IPS DF 4.7 (cell line): ENCODE results near the gene SYTL1.

ENCODE experiments used
- DNase-seq: peaks from one replicate; pipeline ENCODE4 v3.0.0-alpha.2; 2013; ENCODE audit warnings: low spot score; ENCODE audit errors: extremely low read depth

The SYTL1 gene

DNA sequence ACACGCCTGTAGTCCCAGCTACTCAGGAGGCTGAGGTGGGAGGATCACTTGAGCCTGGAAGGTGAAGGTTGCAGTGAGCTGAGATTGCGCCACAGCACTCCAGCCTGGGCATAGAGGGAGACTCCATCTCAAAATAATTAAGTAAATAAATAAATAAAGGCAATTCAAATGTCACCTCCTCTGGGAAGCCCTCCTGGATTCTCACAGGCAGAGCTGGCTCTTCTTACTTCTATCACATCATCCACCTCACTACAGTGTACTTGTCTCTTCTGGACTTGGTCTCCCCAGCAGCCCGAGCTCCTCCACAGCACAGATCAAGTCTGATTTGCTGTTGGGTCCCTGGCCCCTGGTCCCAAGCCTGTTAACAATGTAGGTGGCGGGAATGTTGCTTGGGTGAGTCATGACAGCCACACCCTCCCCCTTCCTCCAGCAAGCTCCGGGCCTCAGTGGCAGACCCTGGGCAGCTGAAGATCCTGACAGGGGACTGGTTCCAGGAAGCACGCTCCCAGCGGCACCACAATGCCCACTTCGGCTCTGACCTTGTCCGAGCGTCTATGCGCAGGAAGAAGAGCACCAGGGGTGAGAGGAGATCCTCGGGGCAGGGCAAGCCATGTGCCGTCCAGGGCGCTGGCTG is 5.3 kb downstream of the SYTL1 start:
- DNase-seq, result no peak

DNA sequence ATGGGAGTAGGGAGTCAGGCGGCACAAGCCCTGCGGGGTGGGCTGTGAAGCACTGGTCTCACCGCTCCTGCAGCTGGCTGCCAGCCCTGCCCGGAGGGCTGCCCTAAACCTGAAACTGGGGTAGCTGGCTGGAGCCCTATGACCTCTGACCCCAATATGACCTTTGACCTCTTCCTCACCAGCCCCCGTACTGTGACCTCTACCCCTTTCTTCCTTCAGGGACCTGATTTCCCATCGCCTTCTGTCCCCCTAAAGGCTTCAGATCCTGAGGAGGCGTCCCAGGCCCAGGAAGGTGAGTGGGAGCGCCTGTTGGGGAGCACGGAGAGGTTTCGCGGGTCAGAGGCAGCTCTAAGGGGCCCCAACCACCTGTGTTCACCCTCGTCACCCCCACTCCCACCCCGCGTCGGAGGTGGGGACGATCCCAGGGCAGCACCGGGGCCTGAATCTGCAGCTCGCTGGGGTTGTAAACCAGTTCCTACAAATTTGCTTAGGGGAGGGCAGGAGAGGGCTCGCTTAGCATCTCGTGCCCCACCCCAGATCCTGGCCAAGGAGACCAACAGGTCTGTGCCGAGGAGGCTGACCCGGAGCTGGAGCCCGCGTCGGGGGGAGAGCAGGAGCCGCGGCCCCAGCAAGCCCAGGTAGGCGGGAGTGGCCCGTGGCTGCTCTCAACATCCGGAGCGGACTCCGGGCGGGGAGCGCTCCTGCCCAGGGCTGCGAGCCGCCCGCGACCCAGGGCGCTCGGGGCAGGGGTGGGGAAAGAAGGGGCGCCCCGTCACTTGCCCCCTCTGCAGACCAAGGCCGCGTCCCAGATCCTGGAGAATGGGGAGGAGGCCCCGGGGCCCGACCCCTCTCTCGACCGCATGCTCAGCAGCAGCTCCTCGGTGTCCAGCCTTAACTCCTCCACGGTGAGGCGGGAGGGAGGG is 7.3 kb downstream of the SYTL1 start:
- DNase-seq, result no peak

DNA sequence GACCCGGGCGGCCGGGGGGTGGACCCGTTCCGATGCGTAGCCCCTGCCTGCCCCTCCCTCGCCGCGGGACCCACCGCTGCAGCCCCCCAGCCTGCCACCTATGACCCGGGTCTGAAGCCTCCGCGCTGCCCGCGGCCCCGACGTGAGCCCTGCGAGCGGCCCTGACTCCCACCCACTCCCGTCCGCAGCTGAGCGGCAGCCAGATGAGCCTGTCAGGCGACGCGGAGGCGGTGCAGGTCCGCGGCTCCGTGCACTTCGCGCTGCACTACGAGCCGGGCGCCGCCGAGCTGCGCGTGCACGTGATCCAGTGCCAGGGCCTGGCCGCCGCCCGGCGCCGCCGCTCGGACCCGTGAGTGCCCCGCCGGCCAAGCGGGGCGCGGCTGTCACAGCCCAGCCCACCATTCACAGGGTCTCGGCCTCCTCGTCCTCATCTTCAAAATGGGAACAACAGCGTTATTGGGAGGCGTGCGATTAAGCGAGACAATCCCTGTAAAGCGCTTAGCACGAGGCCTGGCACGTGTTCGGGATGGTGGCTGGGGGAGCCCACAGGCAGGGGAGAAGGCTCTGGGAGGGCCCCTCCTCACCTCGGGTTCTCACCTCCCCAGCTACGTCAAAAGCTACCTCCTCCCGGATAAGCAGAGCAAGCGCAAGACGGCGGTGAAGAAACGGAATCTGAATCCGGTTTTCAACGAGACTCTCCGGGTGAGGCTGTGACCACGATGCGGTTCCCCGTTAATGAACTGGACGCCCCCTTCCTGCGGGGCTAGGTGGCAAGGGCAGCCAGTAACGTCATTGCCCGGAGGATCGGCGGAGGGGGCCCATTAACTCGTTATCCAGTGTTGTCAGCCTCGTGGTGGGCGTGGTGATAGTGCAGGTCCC is 8.2 kb downstream of the SYTL1 start:
- DNase-seq, result no peak

DNA sequence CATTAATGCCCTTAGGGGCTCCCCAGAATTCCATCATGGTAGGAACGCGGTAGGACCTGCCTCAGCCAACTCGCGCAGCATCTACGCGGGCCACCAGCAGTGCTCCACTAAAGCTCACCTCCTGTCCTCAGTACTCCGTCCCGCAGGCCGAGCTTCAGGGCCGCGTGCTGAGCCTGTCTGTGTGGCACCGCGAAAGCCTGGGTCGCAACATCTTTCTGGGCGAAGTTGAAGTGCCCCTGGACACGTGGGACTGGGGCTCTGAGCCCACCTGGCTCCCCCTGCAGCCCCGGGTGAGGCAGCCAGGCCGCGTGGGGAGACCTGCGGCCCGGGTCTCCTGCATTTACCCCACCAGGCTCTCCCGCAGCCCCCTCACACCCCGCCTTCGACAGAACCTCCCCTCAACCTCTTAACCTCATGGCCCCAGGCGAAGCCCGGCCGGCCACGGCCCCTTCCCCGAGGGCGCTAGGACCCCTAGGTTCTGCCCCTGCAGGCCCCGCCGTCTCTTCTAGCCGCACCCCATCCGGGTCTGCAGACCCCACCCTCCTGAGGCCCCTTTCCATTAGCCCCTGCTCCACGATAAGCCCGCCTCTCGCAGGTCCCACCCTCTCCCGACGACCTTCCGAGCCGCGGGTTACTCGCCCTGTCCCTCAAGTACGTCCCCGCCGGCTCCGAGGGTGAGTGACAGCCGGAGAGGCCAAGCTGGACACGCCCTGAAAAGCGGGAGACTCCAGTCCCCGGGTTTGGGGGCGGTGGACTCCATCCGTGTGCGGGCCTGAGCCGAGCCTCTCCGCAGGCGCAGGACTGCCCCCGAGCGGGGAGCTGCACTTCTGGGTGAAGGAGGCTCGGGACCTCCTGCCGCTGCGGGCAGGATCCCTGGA is 9.1 kb downstream of the SYTL1 start:
- DNase-seq, result no peak

DNA sequence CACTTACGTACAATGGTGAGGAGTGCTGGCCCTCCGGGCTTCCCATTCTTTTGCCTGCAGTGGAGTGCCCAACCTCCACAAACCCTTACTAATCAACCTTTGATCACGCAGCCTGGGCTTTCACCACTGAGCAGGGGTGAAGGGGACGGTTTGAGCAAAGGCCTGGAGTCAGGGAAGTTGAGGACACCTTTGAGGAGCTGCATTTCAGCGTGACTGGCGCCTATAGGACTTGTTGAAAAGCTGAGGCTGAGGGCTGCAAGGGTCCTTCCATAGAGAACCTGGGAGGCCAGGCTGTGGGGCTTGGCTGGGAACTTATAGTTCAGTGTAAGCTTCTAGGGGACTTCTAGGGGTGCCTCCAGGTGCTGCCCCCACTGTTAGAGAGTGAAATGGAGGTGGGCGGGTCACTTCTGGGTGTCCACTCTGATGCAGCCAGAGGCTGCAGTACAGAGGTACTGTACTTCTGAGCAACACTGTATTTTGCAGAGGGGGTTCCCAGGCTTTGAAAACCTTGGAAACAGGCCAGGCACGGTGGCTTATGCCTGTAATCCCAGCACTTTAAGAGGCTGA is 9.8 kb downstream of the SYTL1 start:
- no peak for DNase-seq

DNA sequence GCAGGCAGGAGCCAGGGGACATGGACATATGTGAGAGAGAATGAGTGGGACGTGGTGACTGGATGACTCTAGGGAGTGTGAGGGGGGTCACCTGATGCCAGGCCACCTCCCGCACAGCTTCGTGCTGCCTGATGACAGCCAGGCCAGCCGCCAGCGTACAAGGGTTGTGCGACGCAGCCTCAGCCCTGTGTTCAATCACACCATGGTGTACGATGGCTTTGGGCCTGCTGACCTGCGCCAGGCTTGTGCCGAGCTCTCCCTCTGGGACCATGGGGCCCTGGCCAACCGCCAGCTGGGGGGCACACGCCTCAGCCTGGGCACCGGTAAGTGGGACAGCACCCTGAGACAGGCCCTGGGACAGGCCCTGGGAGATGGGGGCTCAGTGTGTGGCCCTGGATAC is 11.3 kb downstream of the SYTL1 start:
- no peak for DNase-seq

DNA sequence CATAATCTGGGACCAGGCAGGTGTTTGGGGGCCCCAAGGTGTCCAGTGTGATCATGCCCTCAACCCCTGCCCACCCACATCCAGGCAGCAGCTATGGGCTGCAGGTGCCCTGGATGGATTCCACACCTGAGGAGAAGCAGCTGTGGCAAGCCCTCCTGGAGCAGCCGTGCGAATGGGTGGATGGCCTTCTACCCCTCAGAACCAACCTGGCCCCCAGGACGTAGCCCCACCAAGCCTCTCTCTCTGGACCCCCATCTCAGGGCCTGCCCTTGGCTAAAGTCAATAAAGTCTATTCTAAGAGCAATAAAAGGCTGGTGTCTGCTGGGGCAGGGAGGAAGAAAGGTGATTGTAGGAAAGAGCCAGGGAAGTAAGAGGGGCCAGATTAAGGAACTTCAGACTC is 11.8 kb downstream of the SYTL1 start:
- no peak for DNase-seq

DNA sequence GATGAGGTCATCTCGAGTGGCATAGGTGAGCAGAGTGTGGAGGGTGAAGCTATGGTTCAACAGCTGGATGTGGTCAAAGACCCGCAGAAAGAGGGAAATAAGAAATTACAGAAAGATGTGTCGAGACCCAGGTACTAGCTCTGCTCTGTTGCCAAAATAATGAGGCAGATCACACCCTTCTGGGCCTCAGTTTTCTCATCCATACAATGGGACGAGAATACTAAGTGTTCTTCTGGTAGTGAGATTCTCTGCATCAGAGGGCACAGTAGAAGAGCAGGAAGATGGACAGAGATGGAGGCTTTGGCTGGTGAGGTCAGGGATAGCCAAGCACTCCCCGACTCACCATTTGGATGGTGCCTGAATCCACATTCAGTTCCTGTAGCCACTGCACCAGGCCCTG is 13.9 kb downstream of the SYTL1 start:
- no peak for DNase-seq

DNA sequence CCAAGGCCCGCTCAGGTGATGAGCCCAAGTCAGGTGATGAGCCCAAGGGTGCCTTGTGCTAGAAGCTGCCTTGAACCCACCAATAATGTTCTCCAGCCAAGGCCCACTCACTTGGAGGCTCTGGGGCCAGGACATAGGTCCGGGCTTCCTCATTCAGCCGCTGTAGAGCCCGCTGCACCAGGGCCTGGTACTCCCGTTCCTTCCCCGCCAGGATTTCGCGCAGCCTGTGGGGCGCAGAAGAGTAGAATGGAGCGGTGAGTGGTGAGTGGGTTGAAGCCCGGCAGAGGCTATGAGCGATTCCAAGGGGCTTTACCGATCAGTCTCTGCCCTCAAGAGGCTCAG is 14.4 kb downstream of the SYTL1 start:
- DNase-seq, result no peak

DNA sequence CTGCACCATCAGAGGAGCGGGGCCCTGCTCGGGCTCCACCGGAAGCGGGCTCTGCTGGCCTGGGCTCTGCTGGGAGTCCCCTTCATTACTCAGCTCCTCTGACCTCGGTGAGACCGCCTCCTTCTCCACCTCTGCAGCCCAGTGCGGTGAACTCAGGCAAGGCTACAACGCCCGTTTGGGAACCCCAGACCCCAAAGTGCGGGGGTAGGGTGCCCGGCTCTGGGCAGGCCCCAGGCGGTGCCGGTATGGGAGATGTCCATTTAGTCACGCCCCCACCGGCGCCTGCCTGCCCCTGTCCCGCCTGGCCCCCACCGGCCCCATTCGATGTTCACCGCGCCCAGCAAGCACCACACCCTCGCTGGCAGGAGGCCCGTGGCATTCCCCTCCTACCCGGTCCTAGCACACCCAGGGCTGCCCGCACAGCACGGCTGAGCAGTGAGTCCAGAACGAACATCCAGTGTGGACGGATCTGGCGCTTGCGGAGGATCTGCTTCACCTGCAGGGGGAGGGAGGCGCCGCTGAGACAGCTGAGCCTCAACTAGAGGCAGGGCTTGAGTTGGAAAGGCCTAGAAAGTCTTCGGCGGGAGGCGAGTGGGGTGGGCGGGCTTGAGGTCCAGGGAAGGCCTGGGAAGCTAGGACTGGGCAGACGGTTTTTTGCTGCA is 14.9 kb downstream of the SYTL1 start:
- no peak for DNase-seq

DNA sequence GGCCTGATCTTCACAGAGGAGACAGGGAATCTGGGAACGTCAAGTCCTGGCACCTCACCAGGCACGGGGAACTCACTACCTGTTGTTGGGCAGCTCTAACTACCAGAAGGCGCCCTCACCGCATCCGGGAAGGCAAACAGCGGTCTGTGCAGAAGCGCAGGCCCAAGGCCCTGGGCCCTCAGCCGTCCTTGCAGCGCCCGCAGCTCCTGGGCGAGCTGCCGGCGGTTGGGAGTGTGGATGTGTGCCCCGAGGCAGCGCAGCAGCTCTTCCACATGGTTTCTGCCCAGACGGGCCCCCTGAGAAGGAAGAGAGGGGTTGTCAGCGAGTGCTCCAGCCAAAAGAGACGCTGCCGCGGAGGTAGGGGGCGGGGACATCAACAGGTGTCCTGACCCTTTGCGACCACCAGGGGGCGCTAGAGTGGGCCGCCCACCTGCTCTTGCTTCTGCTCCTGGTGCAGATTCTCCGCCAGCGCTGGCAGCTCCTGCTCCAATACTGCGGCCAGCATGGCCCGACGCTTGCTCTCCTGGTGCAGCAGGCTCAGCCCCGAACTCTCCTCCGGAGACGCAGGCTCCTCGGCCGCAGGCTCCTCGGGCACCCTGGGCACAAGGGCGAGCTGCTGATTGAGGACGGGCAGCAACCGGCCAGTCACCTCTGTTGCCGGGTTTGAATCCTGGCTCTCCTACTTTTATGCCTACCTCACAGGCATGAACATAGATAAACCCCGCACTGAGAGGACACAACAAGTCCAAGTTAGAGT is 15.6 kb downstream of the SYTL1 start:
- DNase-seq, result no peak

DNA sequence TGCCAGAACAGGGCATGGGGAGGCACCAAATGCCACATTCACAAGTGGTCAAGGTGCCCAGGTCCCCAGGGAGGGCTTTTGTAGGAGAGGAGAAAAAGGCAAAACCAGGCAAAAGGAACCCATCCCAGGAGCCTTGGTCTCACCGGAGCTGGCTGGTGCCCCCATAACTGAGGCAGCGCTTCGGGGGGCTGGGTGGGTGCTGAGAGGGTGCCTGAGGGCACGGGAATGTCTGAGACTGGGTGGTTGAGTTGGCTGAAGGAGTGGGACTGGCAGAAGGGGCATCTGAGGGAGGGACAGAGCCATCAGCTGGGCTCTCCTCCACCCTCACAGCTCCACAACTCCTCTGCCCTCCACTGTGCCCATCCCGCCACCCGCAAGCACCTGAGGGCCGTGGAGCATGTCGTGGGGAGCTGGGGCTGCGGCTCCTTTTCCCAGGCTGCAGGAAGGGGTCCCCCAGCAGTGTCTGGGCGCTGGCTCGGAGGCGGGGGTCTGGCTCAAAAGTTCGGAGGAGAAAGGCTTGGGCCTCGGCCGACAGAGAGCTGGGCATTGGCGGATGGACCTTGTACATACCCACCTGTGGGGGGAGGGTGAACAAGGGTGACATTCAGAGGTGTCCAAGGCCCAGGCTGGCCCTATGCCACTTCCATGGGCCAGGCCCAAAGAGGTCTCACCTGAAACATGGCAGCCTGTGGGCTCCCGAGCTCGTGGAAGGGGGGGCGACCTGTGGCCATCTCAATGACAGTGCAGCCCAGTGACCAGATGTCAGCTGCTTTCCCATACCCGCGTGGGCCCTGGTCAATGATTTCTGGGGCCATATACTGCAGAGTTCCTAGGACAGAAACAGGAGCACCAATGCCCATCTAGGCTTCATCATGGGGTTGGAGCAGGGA is 16.5 kb downstream of the SYTL1 start:
- no peak for DNase-seq

DNA sequence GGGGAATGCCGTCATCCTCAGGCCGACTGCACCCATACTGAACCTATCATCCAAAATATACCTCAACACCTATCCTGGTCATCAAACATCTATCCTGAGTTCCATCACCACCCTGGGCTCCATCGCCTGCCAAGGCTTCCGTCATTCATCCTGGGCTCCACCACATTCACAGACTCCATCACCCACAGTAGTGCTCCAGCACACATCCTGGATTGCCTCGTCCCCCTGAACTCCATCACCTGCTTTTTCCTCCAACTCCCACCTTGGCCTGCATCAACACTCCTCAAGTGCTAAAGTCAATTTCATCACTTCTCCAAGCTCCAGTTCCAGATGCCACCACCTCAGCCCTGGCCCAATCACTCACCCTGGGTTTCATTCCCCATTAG is 17.1 kb downstream of the SYTL1 start:
- DNase-seq, result no peak

DNA sequence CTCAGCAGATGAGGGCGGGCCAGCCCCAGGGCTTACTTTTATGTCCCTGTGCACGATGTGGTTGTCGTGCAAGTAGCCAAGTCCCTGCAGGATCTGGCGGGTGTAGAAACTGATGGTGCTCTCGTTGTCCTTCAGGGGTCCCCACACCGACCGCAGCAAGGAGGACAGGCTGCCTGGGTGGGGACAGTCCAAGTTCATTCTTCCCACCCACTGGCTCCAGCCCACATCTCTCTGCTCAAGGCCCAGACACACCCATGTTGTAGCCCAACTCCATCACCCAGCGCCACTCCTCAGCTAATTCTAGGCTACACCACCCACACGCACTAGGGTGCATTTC is 18.0 kb downstream of the SYTL1 start:
- no peak for DNase-seq

DNA sequence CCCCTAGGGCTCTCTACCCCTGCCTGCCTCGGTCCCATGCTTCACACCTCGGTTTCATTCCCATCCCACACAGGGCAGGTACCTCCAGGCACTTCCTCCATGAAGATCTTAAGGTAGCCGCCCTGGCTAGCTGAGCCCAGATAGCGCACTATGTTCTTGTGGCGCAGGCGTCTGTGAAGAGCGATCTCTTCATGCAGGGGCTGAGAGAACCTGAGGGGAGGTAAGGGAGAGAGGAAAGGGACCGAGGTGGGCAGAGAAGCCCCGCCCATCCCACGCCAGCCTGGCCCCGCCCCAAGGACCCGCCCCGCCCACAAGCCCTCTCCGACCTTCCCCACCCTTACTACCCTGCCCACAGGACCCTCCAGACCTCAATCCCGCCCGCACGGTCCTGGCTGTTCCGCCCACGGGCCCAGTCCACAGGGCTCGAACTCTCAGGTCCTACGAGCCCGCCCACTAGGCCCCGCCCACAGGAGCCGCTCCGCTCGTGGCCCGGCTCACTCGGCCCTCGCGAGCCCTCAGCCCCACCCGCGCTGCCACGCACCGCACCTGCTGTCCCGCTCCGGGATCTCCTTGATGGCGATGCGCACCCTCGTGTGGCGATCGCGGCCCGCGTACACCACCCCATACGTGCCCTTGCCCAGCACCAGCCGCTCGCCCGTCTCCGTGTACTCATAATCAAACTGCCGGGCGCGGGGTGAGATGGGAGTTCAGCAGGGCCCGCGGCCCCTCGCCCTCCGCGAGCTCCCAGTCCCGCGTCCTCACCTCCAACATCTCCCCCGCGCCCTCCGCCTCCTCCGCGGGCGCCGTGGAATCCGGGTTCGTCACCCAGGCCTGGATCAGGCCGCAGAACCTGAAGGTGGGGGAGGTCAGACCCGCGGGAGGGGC is 18.6 kb downstream of the SYTL1 start:
- DNase-seq, result no peak

DNA sequence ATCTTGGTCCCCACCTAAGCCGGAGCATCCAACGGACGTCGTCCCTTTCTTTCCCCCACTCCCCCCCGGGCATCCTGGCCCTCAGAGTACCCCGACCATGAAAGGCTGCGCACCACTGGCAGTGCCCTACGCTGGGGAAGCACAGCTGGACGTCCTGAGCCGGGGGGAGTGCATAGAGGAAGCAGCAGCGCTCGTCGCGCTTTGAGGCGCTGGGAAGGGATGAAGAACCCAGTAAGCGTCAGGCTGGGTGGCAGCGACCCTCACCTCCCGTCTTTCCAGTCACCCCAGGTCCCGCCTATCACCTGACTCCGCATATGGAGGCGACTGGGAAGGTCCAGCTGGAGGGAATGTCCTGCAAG is 19.2 kb downstream of the SYTL1 start:
- no peak for DNase-seq

DNA sequence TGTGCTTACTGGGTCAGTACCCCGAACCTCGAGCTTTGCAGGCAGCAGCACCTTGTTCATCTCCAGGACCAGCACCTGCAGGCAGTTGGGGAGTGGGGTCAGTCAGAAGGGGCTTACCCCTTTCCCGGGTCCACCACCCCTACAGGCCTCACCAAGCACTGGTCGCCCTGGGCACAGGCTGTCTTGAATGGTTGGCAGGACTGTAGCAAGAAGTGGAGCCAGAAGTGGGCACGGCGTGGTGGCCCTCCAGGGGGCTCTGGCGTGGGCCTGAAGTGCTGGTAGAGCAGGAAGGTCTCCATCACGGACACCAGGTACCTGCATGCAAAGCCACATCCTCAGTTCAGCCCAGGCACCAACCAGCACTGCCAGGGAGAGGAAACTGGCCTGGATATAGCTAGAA is 19.7 kb downstream of the SYTL1 start:
- no peak for DNase-seq
